ENCODE data around the gene MEGF6.
A peak's percentile ranks its signal among the peaks of the same experiment; 100 is the strongest.

DNA sequence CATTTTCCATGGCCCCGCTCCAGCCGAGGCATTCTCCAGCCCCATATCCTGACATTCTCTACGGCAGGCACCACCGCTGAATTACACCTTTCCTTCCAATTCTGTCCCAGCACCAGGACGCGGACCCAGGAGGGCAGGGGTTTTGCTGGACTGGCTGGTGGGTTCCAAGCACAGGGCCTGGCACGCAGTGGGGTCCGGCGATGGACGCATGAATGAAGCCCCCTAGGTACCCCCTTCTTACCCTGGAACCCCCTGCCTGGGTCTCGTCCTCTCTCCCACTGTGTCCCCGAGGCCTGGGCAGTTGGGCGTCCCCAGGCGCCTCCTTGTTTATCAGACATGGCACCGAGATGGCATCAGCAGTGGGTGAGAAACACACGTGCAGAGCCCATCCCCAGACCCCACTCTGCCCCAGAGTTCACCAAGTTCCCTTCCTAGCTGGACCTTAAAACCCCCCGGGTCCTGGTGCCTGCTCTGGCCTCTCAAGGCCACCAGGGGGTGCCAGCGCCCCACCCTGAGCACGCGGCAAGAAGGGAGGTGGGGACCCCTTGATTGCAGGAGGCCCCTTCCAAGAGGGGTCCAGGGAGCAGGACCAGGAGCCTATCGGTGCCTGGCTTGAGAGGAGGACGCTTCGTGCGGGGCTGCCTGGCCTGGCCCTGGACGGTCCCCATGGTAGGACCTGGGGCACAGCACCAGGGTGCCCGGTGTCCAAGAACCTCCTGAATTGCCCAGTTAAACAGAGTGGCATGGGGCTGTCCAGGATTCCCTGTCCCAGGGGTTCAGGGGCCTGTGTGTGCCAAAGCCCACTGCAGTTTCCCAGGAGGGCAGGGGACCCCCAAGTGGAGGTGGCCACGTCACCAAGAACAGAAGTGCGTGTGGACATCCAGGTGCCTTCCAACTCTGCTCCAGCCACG is 46.1 kb downstream of the MEGF6 start:
- TF ChIP-seq CTCF (IDR thresholded peaks at IDR 0.05) (peak; percentile 83), ZFX (IDR thresholded peaks at IDR 0.05; ENCODE audit: borderline replicate concordance) (no peak)
